Gastroesophageal sphincter (tissue), 3 donors: Measurements from ENCODE around the gene GTF3C2.

Source experiments
- CTCF ChIP-seq, 4 experiments: fragments of 200-600 bp in 2 of 4; fragments of 450-650 bp in 2 of 4; sonication (generic) in 1 of 4; IDR thresholded peaks; one replicate each; pipeline ENCODE4 v1.5.1; 2017 to 2019; ENCODE audit warnings: antibody characterized with exemption in 4 of 4, mild to moderate bottlenecking in 2 of 4, moderate library complexity in 2 of 4
- POLR2A ChIP-seq, 2 donors: fragments of 450-650 bp; IDR thresholded peaks; one replicate each; pipeline ENCODE4 v1.6.1; 2017; ENCODE audit warnings: antibody characterized with exemption in 2 of 2, mild to moderate bottlenecking in 2 of 2, moderate library complexity in 1 of 2
- POLR2AphosphoS5 ChIP-seq: sonication (generic); formaldehyde crosslinking; IDR thresholded peaks from one replicate; pipeline ENCODE4 v1.6.1; 2017; ENCODE audit warnings: antibody characterized with exemption

DNA sequence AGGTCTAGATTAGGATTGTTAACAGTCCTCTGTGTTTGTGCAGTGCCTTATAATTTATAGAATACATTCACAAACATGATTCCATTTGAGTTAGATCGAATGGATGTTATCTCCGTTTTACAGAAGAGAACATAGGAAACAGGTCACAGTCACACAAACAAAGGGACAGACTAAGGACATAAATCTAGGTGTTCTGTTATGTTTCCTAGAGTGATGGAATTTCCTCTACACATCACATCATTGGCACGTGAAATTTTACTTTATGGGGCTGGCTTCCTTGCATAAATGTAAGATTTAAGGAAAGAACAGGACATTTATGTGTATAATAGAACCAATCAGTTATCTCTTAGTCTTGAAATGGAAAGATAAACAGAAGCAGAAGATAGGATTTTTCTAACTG, 68.0 kb downstream of the GTF3C2 start:
- TF ChIP-seq CTCF (IDR thresholded peaks at IDR 0.05) (no peak), POLR2A (IDR thresholded peaks at IDR 0.05) (no peak), POLR2AphosphoS5 (no peak)
